Activated CD4-positive, alpha-beta T cell treated with anti-CD3 and anti-CD28 coated beads for 36 hours (primary cell): ENCODE data around the gene C22orf42. TPM values are rescaled to one million over a fixed set of nuclear protein-coding genes. Genes with fewer than 3 reads are reported as not detected.
"Not testable (repeated sequence)": the region's sequence is repeated elsewhere in the genome, so short reads cannot be mapped to it uniquely, and the experiment has no call there.

ENCODE experiments used
- ATAC-seq: fragments of 200-7000 bp; cut with Tn5 transposase; one replicate; pipeline ENCODE4 v1.10.0; 2021; ENCODE audit warnings: mild to moderate bottlenecking, moderate library complexity
- CTCF ChIA-PET: fragments of 350-600 bp; sonication (Branson Sonifier 250); formaldehyde crosslinking; loops from one replicate; lab custom pipeline; 2021; ENCODE audit warnings: antibody characterized with exemption; lab: Charles Lee
- POLR2A ChIA-PET: fragments of 350-600 bp; sonication (Branson Sonifier 250); formaldehyde crosslinking; loops from one replicate; lab custom pipeline; 2021; ENCODE audit warnings: antibody characterized with exemption, inconsistent platforms; lab: Charles Lee
- DNase-seq: peaks from one replicate; pipeline ENCODE4 v3.0.0-alpha.2; 2020
- H3K27ac Mint-ChIP-seq: one replicate; pipeline ENCODE4 v1.8.0; 2021; ENCODE audit warnings: mixed read lengths
- H3K27me3 Mint-ChIP-seq: one replicate; pipeline ENCODE4 v1.8.0; 2021; ENCODE audit warnings: mixed read lengths
- H3K36me3 Mint-ChIP-seq: one replicate; pipeline ENCODE4 v1.8.0; 2021; ENCODE audit warnings: low read depth, mixed read lengths
- H3K4me1 Mint-ChIP-seq: one replicate; pipeline ENCODE4 v1.8.0; 2021; ENCODE audit warnings: mixed read lengths
- H3K4me3 Mint-ChIP-seq: one replicate; pipeline ENCODE4 v1.8.0; 2021; ENCODE audit warnings: mild to moderate bottlenecking, moderate library complexity, mixed read lengths
- H3K9me3 Mint-ChIP-seq: one replicate; pipeline ENCODE4 v1.8.0; 2021; ENCODE audit warnings: low read depth, mixed read lengths
- intact Hi-C, 2 experiments: fragments of 100-400 bp; cut with DNase I in 1 of 2; cut with micrococcal nuclease in 1 of 2; formaldehyde crosslinking; loops; one replicate each; pipeline versions ENCODE4 v1.14.2 to v1.15.1; 2022 to 2024; cut with DNase I, micrococcal nuclease
- total RNA-seq, 2 experiments: library from RNA; stranded (reverse); gene quantifications; one replicate each; pipeline ENCODE4 v1.2.3, GENCODE V29; 2021

Gene C22orf42
- total RNA-seq, 2 experiments from 2014 or later: not detected

DNA sequence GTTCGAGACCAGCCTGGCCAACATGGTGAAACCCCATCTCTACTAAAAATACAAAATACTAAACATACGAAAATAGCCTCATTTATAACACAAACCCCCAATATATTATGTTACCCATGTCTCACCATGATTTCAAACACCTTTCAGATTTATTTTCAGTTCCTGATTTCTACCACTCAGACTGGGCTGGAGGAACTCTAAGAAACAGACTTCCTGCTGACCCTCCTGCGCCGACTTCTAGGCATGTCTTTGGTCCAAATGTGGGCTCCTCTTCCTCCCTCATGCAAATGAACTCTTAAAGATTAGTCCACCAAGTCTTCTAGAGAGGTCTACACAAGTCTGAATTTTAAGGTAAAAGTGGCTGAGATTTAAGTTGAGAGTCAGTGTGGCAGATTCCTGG lies 10.7 kb downstream of the C22orf42 start:
- ATAC-seq, H3K27me3 Mint-ChIP-seq, H3K4me3 Mint-ChIP-seq, H3K27ac Mint-ChIP-seq, POLR2A ChIA-PET, H3K36me3 Mint-ChIP-seq, H3K9me3 Mint-ChIP-seq, DNase-seq: not testable (repeated sequence)
- H3K4me1 Mint-ChIP-seq: peaks cover 20% of the 10 kb centered on the region
- intact Hi-C loops: loop anchor here in 1 of 2 experiments (10.0 kb wide), 1 partner anchor 336 kb away; no protein-coding TSS in a partner anchor
- CTCF ChIA-PET: interaction anchor here (0.5 to 0.8 kb wide), 2 partner anchors 169 to 236 kb away, joined by 3 read pairs; no protein-coding TSS in a partner anchor

- H3K9me3 Mint-ChIP-seq, CTCF ChIA-PET: not testable (repeated sequence)
Observed at GRCh38 chr22:32147128-32147527, 12.0 kb downstream of the C22orf42 start.

GRCh38 chr22:32144496-32145274 lies 14.4 kb downstream of the C22orf42 start:
- Mint-ChIP-seq H3K27me3 (no peaks in the 10 kb centered on the region), H3K27ac (no peak overlapping the region), H3K4me3 (no peak overlapping the region), H3K4me1 (peaks cover 38% of the 10 kb centered on the region), H3K36me3 (no peaks in the 10 kb centered on the region), H3K9me3 (peaks cover 6% of the 10 kb centered on the region)
- ATAC-seq (peak; percentile 7), DNase-seq (no peak)
- intact Hi-C loops: loop anchor here (5.0 to 10.0 kb wide), 3 partner anchors 58 to 852 kb away; partner anchors contain the start of gene PIK3IP1 (in 1 of the 2)
- CTCF ChIA-PET: interaction anchor here (0.6 to 0.7 kb wide), 3 partner anchors 30 to 153 kb away, joined by 3 read pairs; no protein-coding TSS in a partner anchor
- POLR2A ChIA-PET: no interaction called here

More at GRCh38 chr22:32147128-32147527, 12.0 kb downstream of the C22orf42 start:
- H3K4me3 Mint-ChIP-seq, ATAC-seq, POLR2A ChIA-PET, H3K27me3 Mint-ChIP-seq, H3K27ac Mint-ChIP-seq, H3K36me3 Mint-ChIP-seq, DNase-seq: not testable (repeated sequence)
- H3K4me1 Mint-ChIP-seq: peaks cover 29% of the 10 kb centered on the region
- intact Hi-C loops: loop anchor here in 1 of 2 experiments (10.0 kb wide), 1 partner anchor 338 kb away; no protein-coding TSS in a partner anchor

GRCh38 chr22:32142600-32142999 lies 16.5 kb downstream of the C22orf42 start:
- Mint-ChIP-seq H3K27ac (peak overlapping the region; percentile 66), H3K27me3 (no peaks in the 10 kb centered on the region), H3K4me3 (no peak overlapping the region), H3K9me3 (peaks cover 5% of the 10 kb centered on the region), H3K4me1 (peaks cover 47% of the 10 kb centered on the region), H3K36me3 (no peaks in the 10 kb centered on the region)
- intact Hi-C loops: loop anchor here (2.0 to 10.0 kb wide), 4 partner anchors 60 to 850 kb away; partner anchors contain the start of genes PIK3IP1 (in 1 of the 2) and RFPL2 (in 1 of the 2)
- DNase-seq (peak; percentile 38), ATAC-seq (peak; percentile 57)
- ChIA-PET POLR2A (interaction anchor here (0.5 kb wide), 1 partner anchor 477 kb away, joined by 6 read pairs; no protein-coding TSS in a partner anchor), CTCF (interaction anchor here (0.7 to 1.5 kb wide), 3 partner anchors 38 to 124 kb away, joined by 3 to 6 read pairs (median 4); no protein-coding TSS in a partner anchor)

DNA sequence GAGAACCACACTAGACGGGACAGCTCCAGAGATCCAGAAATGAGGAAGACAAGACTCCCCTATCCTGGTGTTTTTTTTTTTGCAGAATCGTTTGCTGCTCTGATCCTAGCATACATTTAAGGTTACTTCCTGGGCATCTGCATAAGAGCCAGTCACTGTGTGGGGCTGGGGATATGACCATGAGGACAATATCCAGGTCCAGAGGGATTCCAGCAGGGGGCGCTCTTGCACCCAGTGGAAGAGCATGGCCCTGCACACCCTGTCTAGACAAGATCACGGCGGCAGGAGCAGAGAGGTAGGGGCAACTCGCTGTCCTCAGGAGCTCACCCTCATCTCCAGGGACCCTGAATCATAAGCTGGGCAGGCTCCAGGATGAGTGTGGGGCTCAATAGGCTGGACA lies 18.4 kb downstream of the C22orf42 start:
- H3K9me3 Mint-ChIP-seq, H3K36me3 Mint-ChIP-seq, H3K4me3 Mint-ChIP-seq, H3K27me3 Mint-ChIP-seq, CTCF ChIA-PET, H3K27ac Mint-ChIP-seq, POLR2A ChIA-PET: not testable (repeated sequence)
- intact Hi-C loops: loop anchor here (5.0 to 10.0 kb wide), 3 partner anchors 62 to 848 kb away; partner anchors contain the start of gene PIK3IP1 (in 1 of the 2)
- H3K4me1 Mint-ChIP-seq: peaks cover 54% of the 10 kb centered on the region
- DNase-seq (peak; percentile 37), ATAC-seq (peak; percentile 65)

DNA sequence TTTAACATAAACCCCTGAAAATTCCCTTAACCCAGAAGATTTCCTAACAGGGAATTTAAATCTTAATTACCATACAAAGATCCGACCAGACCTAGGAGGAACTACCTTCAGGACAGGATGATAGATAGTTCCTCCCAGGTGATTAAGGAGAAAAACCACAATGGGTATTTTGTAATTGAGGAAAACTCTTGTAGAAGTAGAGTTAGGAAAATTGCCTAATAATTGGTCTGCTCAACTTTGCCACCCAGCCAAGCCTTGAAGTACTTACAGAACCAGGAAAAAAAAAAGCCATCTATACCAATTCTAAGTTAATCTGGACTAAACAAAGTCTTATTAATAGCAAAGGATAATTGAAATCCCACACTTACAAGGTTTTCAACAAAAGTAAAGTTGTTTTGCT lies 20.5 kb downstream of the C22orf42 start:
- CTCF ChIA-PET, ATAC-seq, POLR2A ChIA-PET, H3K27me3 Mint-ChIP-seq, DNase-seq, H3K9me3 Mint-ChIP-seq, H3K36me3 Mint-ChIP-seq: not testable (repeated sequence)
- H3K4me1 Mint-ChIP-seq: peaks cover 39% of the 10 kb centered on the region
- peak overlapping the region; percentile 92 for H3K27ac Mint-ChIP-seq
- H3K4me3 Mint-ChIP-seq: peak overlapping the region; percentile 71
- intact Hi-C loops: loop anchor here (1.0 to 5.0 kb wide), 12 partner anchors 88 to 476 kb away; partner anchors contain the start of genes PISD (in 1 of the 2), PRR14L (in 1 of the 2), RTCB (in 1 of the 2) and YWHAH (in 1 of the 2)

GRCh38 chr22:32137731-32138324 lies 21.3 kb downstream of the C22orf42 start:
- POLR2A ChIA-PET: not testable (repeated sequence)
- peaks cover 32% of the 10 kb centered on the region for H3K4me1 Mint-ChIP-seq

DNA sequence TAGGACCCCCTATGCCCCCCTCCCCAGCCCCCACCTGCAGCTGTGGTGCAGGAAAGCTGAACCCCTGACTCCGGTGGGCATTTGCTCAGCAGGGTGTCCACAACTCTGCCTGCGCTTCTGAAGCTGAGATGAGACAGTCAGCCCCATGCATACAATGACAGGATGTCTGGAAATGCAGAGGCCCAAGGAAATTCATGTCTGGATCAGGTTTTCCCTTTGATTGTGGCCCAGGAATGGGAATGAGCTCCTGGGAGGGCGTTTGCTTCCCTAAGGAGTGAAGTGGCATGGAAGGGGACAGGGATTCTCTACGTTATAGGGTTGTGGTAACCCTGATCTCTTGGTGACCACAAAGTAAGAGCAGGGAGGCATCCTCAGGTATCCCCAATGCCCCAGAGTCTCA lies 22.2 kb downstream of the C22orf42 start:
- H3K4me3 Mint-ChIP-seq, H3K27me3 Mint-ChIP-seq, CTCF ChIA-PET, ATAC-seq, DNase-seq, H3K9me3 Mint-ChIP-seq, H3K27ac Mint-ChIP-seq, H3K36me3 Mint-ChIP-seq, POLR2A ChIA-PET: not testable (repeated sequence)
- intact Hi-C loops: loop anchor here in 1 of 2 experiments (5.0 kb wide), 3 partner anchors 165 to 475 kb away; partner anchors contain the start of gene PISD
- H3K4me1 Mint-ChIP-seq: peaks cover 25% of the 10 kb centered on the region

More at GRCh38 chr22:32137731-32138324, 21.3 kb downstream of the C22orf42 start:
- CTCF ChIA-PET, H3K9me3 Mint-ChIP-seq, H3K27me3 Mint-ChIP-seq, H3K36me3 Mint-ChIP-seq: not testable (repeated sequence)
- ATAC-seq (peak; percentile 43), DNase-seq (peak; percentile 66)
- Mint-ChIP-seq H3K4me3 (peak overlapping the region; percentile 71), H3K27ac (peak overlapping the region; percentile 92)
- intact Hi-C loops: loop anchor here (1.0 to 5.0 kb wide), 12 partner anchors 88 to 476 kb away; partner anchors contain the start of genes PISD (in 1 of the 2), PRR14L (in 1 of the 2), RTCB (in 1 of the 2) and YWHAH (in 1 of the 2)

DNA sequence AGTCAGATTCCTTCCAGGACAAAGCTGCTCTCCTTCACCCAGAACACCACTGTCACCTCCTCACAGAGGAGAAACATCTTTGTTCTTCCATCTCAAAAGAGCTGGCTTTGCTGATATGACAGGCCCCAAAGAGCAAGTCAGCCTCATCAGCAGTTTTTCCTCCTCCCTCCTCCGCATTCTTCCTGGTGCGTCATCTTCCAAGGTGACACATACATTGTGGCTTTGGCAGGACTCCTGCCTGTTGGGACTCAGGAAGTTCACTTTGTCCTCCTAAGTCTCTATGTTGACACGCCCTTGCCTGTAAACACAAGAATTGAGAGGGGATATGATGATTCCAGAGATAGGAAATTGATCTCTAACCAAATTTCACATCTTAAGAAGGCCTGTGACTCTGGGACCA lies 23.1 kb downstream of the C22orf42 start:
- H3K27me3 Mint-ChIP-seq, POLR2A ChIA-PET, ATAC-seq, CTCF ChIA-PET, H3K9me3 Mint-ChIP-seq, H3K27ac Mint-ChIP-seq, H3K4me3 Mint-ChIP-seq, DNase-seq, H3K36me3 Mint-ChIP-seq: not testable (repeated sequence)
- intact Hi-C loops: loop anchor here in 1 of 2 experiments (5.0 kb wide), 3 partner anchors 164 to 474 kb away; partner anchors contain the start of gene PISD
- H3K4me1 Mint-ChIP-seq: peaks cover 19% of the 10 kb centered on the region

DNA sequence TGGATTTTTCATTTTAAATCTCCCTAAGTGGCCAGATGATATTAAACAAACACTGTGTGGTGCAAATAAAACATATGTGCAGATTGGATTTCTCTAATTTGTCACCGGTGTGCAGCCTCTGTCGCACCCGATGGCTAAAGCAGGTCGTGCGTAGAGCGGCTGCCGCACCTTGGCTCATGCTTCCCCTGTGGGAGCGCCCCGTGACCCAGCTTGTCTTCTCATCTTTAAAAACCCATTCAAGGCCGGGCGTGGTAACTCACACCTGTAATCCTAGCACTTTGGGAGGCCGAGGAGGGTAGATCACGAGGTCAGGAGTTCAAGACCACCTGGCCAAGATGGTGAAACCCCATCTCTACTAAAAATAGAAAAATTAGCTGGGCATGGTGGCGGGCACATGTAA lies 24.3 kb downstream of the C22orf42 start:
- H3K36me3 Mint-ChIP-seq, H3K27me3 Mint-ChIP-seq, POLR2A ChIA-PET, H3K4me3 Mint-ChIP-seq, CTCF ChIA-PET, DNase-seq, H3K9me3 Mint-ChIP-seq, H3K27ac Mint-ChIP-seq, ATAC-seq: not testable (repeated sequence)
- intact Hi-C loops: loop anchor here in 1 of 2 experiments (5.0 kb wide), 3 partner anchors 162 to 472 kb away; partner anchors contain the start of gene PISD
- peaks cover 19% of the 10 kb centered on the region for H3K4me1 Mint-ChIP-seq

DNA sequence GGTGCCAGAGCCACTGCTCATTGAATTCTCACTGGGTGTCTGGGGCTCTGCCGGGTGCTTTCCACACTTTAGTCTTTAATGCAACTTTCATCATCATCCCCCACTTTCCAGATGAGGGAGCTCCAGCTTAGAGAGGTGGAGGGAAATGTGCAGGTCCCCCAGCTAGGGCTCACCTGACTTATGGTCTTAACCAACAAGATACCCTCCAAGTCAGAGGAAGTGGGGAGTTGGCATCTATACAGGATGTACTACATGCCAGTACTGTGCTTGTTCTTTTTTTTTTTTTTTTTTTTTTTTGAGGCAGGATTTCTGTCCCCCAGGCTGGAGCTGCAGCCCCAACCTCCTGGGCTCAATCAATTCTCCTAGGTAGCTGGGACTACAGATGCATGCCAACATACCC lies 26.3 kb downstream of the C22orf42 start:
- H3K9me3 Mint-ChIP-seq: no peaks in the 10 kb centered on the region
- H3K4me3 Mint-ChIP-seq: no peak overlapping the region
- H3K27me3 Mint-ChIP-seq: no peaks in the 10 kb centered on the region
- POLR2A ChIA-PET: no interaction called here
- ATAC-seq: no peak
- CTCF ChIA-PET: interaction anchor here (1.9 kb wide), 1 partner anchor 134 kb away, joined by 7 read pairs; no protein-coding TSS in a partner anchor
- intact Hi-C loops: no loop called here
- H3K27ac Mint-ChIP-seq: no peak overlapping the region
- H3K4me1 Mint-ChIP-seq: peaks cover 11% of the 10 kb centered on the region
- DNase-seq: no peak
- H3K36me3 Mint-ChIP-seq: no peaks in the 10 kb centered on the region
